ENCODE data around the gene DCLRE1C. TPM values are rescaled to one million over a fixed set of nuclear protein-coding genes. Genes with fewer than 3 reads are reported as not detected.

DCLRE1C gene
- total RNA-seq, 6 experiments from 2014 or later: 1.7 to 5.0 (median 3.0) TPM

GRCh38 chr10:14852236-14852635 lies 101.7 kb downstream of the DCLRE1C start:
- WGBS (ENCODE audit: insufficient coverage, low coverage, low lambda C conversion rate, missing lambda C conversion rate): 58% methylated on average over 3 of the region's 3 CpGs

More at GRCh38 chr10:14852236-14852635, 101.7 kb downstream of the DCLRE1C start:
- TF ChIP-seq POLR2A (IDR thresholded peaks at IDR 0.05) (no peak), CTCF (IDR thresholded peaks at IDR 0.05) (no peak)
- ATAC-seq (no peak), DNase-seq (no peak)
- Histone ChIP-seq H3K9me3 (no peaks in the 10 kb centered on the region), H3K27ac (no peak overlapping the region), H3K36me3 (peaks cover 0 to 5% (median 1%) of the 10 kb centered on the region in 4 donors), H3K4me1 (no peaks in the 10 kb centered on the region), H3K4me3 (no peak overlapping the region), H3K27me3 (no peaks in the 10 kb centered on the region)
- intact Hi-C loops (cut with DNase I): no loop called here

Other genes starting within 250 kb of the DCLRE1C start
- gene FAM107B, start 179.2 kb downstream of the DCLRE1C start, total RNA-seq: 100 to 1,000 TPM in 2 of 6 experiments, 10 to 100 TPM in 4; 58.6 to 116 (median 68.7) TPM
- gene CDNF, start 116.1 kb downstream of the DCLRE1C start, total RNA-seq: 1 to 10 TPM in 5 of 6 experiments, under 1 TPM in 1; 0.93 to 4.5 (median 3.7) TPM
- 1 to 10 TPM; 2.7 to 8.6 (median 4.9) TPM for gene HSPA14, start 115.8 kb downstream of the DCLRE1C start, total RNA-seq
- 1 to 10 TPM; 2.2 to 6.0 (median 3.2) TPM for gene MSANTD7, start 115.8 kb downstream of the DCLRE1C start, total RNA-seq
- 1 to 10 TPM; 2.8 to 6.0 (median 4.1) TPM for gene SUV39H2, start 75.2 kb downstream of the DCLRE1C start, total RNA-seq
- under 1 TPM in 1 of 6 experiments, not detected in 5; 0.51 TPM for gene MEIG1, start 5.3 kb upstream of the DCLRE1C start, total RNA-seq
- gene OLAH, start 89.8 kb upstream of the DCLRE1C start, total RNA-seq: 1 to 10 TPM in 1 of 6 experiments, not detected in 5; 1.2 TPM
- under 1 TPM in 2 of 6 experiments, not detected in 4; 0.16 to 0.18 TPM for gene ACBD7, start 134.7 kb upstream of the DCLRE1C start, total RNA-seq
- 1 to 10 TPM; 5.4 to 9.4 (median 6.9) TPM for gene RPP38, start 143.3 kb upstream of the DCLRE1C start, total RNA-seq
- 10 to 100 TPM; 18.1 to 34.5 (median 30.8) TPM for gene NMT2, start 214.6 kb upstream of the DCLRE1C start, total RNA-seq